ENCODE results near the gene SPIRE2.

GRCh38 chr16:89907055-89907814 is 79.0 kb downstream of the SPIRE2 start:
- TF ChIP-seq POLR2A (IDR thresholded peaks at IDR 0.05; ENCODE audit: low read length): no peak
- no peak for TF ChIP-seq GATA1 (IDR thresholded peaks at IDR 0.05; ENCODE audit: low read depth, low read length)
